ENCODE measurements around the gene B4GALNT4. TPM values are rescaled to one million over a fixed set of nuclear protein-coding genes. Genes with fewer than 3 reads are reported as not detected.

The B4GALNT4 gene
- total and polyA plus RNA-seq, 2 of the 13 experiments (the other 11 are each of a cell fraction or from before 2014, with no cell fraction given), result 30.5 to 50.1 TPM

- TF ChIP-seq ZNF407 (CRISPR knock-in tag; IDR thresholded peaks at IDR 0.05; ENCODE audit: not compliant biosample characterization) (no peak), ZFP62 (CRISPR knock-in tag; IDR thresholded peaks at IDR 0.05) (no peak), ZIK1 (CRISPR knock-in tag; IDR thresholded peaks at IDR 0.05; ENCODE audit: borderline replicate concordance, low read depth) (no peak), RXRB (CRISPR knock-in tag; IDR thresholded peaks at IDR 0.05; ENCODE audit: borderline replicate concordance) (no peak), ZC3H13 (CRISPR knock-in tag; IDR thresholded peaks at IDR 0.05) (no peak), MZF1 (CRISPR knock-in tag; IDR thresholded peaks at IDR 0.05; ENCODE audit: borderline replicate concordance) (no peak), FOXK2 (IDR thresholded peaks at IDR 0.05) (no peak), SMARCE1 (IDR thresholded peaks at IDR 0.05; ENCODE audit: borderline replicate concordance) (no peak), JDP2 (CRISPR knock-in tag; IDR thresholded peaks at IDR 0.05; ENCODE audit: borderline replicate concordance) (no peak), RARG (CRISPR knock-in tag; IDR thresholded peaks at IDR 0.05; ENCODE audit: low read depth) (no peak), ATF6 (CRISPR knock-in tag; conservative IDR thresholded peaks at IDR 0.05) (no peak)
Measured at GRCh38 chr11:420054-420910, 51.0 kb downstream of the B4GALNT4 start (continued).
